OCI-LY3 (cell line): ENCODE results near the gene EFHC1.

ENCODE experiments used
- EZH2phosphoT487 ChIP-seq: fragments of 200-600 bp; shearing (Covaris generic); IDR thresholded peaks from 2 replicates; pipeline ENCODE4 v1.6.1; 2018; ENCODE audit warnings: antibody characterized with exemption, mixed run types, low read depth
- TF ChIP-seq, protein P1 (sequence below): fragments of 200-600, 300-600 bp; sonication (generic); IDR thresholded peaks from 2 replicates; pipeline ENCODE4 v1.5.1; 2014; ENCODE audit warnings: antibody characterized with exemption, low read length, low read depth

- TF ChIP-seq, protein P1, sequence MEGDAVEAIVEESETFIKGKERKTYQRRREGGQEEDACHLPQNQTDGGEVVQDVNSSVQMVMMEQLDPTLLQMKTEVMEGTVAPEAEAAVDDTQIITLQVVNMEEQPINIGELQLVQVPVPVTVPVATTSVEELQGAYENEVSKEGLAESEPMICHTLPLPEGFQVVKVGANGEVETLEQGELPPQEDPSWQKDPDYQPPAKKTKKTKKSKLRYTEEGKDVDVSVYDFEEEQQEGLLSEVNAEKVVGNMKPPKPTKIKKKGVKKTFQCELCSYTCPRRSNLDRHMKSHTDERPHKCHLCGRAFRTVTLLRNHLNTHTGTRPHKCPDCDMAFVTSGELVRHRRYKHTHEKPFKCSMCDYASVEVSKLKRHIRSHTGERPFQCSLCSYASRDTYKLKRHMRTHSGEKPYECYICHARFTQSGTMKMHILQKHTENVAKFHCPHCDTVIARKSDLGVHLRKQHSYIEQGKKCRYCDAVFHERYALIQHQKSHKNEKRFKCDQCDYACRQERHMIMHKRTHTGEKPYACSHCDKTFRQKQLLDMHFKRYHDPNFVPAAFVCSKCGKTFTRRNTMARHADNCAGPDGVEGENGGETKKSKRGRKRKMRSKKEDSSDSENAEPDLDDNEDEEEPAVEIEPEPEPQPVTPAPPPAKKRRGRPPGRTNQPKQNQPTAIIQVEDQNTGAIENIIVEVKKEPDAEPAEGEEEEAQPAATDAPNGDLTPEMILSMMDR: no peak
- no peak for TF ChIP-seq EZH2phosphoT487
Measured at GRCh38 chr6:52381249-52381648, 38.9 kb upstream of the EFHC1 start.
